Small intestine (tissue), 7 donors: ENCODE results near the gene SEH1L. TPM values are rescaled to one million over a fixed set of nuclear protein-coding genes. Genes with fewer than 3 reads are reported as not detected.
"Not testable (repeated sequence)": the region's sequence is repeated elsewhere in the genome, so short reads cannot be mapped to it uniquely, and the experiment has no call there.

Experiments used
- DNase-seq, 2 donors: peaks; one replicate each; pipeline versions ENCODE4 v3.0.0 to v3.0.0-alpha.2; 2013
- FAIRE-seq: peaks from 2 replicates; lab custom pipeline; 2012; peaks lifted over from hg19 to GRCh38; lab: Jason Lieb, UNC
- H3K27ac ChIP-seq, 3 donors: one replicate each; pipeline ENCODE4 v1.5.1; 2013; ENCODE audit warnings: low read length in 2 of 3, mild to moderate bottlenecking in 2 of 3, control low read depth in 1 of 3, inconsistent platforms in 1 of 3, low read depth in 1 of 3, moderate library complexity in 1 of 3
- H3K27me3 ChIP-seq, 3 donors: one replicate each; pipeline ENCODE4 v1.6.1; 2013; ENCODE audit warnings: low read length in 3 of 3, inconsistent platforms in 1 of 3; ENCODE audit not compliant: control insufficient read depth in 3 of 3, insufficient read depth in 3 of 3
- H3K36me3 ChIP-seq, 3 donors: one replicate each; pipeline ENCODE4 v1.6.1; 2013; ENCODE audit warnings: low read length in 3 of 3, inconsistent platforms in 1 of 3, low read depth in 1 of 3, mild to moderate bottlenecking in 1 of 3, moderate library complexity in 1 of 3; ENCODE audit not compliant: control insufficient read depth in 3 of 3, insufficient read depth in 2 of 3
- H3K4me1 ChIP-seq, 3 donors: one replicate each; pipeline ENCODE4 v1.6.1; 2013; ENCODE audit warnings: low read length in 2 of 3, inconsistent platforms in 1 of 3, low read depth in 1 of 3, mild to moderate bottlenecking in 1 of 3, moderate library complexity in 1 of 3; ENCODE audit not compliant: control insufficient read depth in 3 of 3, insufficient read depth in 2 of 3
- H3K4me3 ChIP-seq, 3 donors: one replicate each; pipeline ENCODE4 v1.5.1; 2013; ENCODE audit warnings: low read length in 3 of 3, control low read depth in 1 of 3, inconsistent platforms in 1 of 3, low read depth in 1 of 3, mild to moderate bottlenecking in 1 of 3, moderate library complexity in 1 of 3
- H3K9me3 ChIP-seq, 2 donors: one replicate each; pipeline ENCODE4 v1.6.1; 2013; ENCODE audit warnings: low read depth in 1 of 2, low read length in 1 of 2; ENCODE audit not compliant: control insufficient read depth in 2 of 2, insufficient read depth in 1 of 2
- WGBS, 3 donors: extraction: QIAGEN DNeasy Blood & Tissue Kit; methylation state at CpG; one replicate each; pipeline ENCODE4 v1.1.7; 2013; 5-methylcytosine and 5-hydroxymethylcytosine counted together
- polyA plus RNA-seq, 4 donors: library from polyadenylated mRNA; stranded (reverse) in 3 of 4; unstranded in 1 of 4; fragments of 200-250 nt in 3 of 4; fragments of 120-200 nt in 1 of 4; gene quantifications; one replicate each; pipeline versions ENCODE4 v1.2.1 to v1.2.3, GENCODE V29; 2013
- donor health status: healthy with polysubstance abuse.
- donor health status: control.
- donor health status: control.
- donor health status: Bipolar disorder and iron deficiency.
- donor health status: healthy.

SEH1L gene
- polyA plus RNA-seq, 4 donors = 15.2 to 30.9 (median 18.0) TPM

- no peak overlapping the region for H3K27ac ChIP-seq
- no peak overlapping the region for H3K4me3 ChIP-seq
- no peak for FAIRE-seq
- WGBS, 3 donors = 77 to 85% (median 81%) methylated on average over 2 of the region's 2 CpGs
- no peaks in the 10 kb centered on the region for H3K27me3 ChIP-seq
- H3K36me3 ChIP-seq = peaks cover 0 to 6% (median 0%) of the 10 kb centered on the region in 3 donors
- peaks cover 0 to 6% (median 0%) of the 10 kb centered on the region in 3 donors for H3K4me1 ChIP-seq
- H3K9me3 ChIP-seq = no peaks in the 10 kb centered on the region
- no peak for DNase-seq
These were observed 45.6 kb downstream of the SEH1L start for GRCh38 chr18:12993439-12993838.

GRCh38 chr18:12995424-12995823 lies 47.6 kb downstream of the SEH1L start:
- H3K27ac ChIP-seq = no peak overlapping the region
- peaks cover 0 to 6% (median 0%) of the 10 kb centered on the region in 3 donors for H3K4me1 ChIP-seq
- FAIRE-seq (no peak), DNase-seq (no peak)
- peaks cover 0 to 6% (median 0%) of the 10 kb centered on the region in 3 donors for H3K36me3 ChIP-seq
- WGBS, 3 donors = 78 to 100% (median 98%) methylated on average over 2 of the region's 2 CpGs
- no peaks in the 10 kb centered on the region for H3K9me3 ChIP-seq
- no peak overlapping the region for H3K4me3 ChIP-seq
- no peaks in the 10 kb centered on the region for H3K27me3 ChIP-seq

GRCh38 chr18:12995952-12996477 lies 48.2 kb downstream of the SEH1L start:
- Histone ChIP-seq H3K4me3 (no peak overlapping the region), H3K27ac (no peak overlapping the region), H3K9me3 (no peaks in the 10 kb centered on the region), H3K27me3 (no peaks in the 10 kb centered on the region), H3K36me3 (peaks cover 0 to 6% (median 2%) of the 10 kb centered on the region in 3 donors), H3K4me1 (peaks cover 0 to 6% (median 0%) of the 10 kb centered on the region in 3 donors)
- DNase-seq (no peak), FAIRE-seq (no peak)
- WGBS, 3 donors = 87 to 88% (median 88%) methylated on average over 6 of the region's 6 CpGs

- Histone ChIP-seq H3K4me1 (peaks cover 0 to 6% (median 0%) of the 10 kb centered on the region in 3 donors), H3K9me3 (no peaks in the 10 kb centered on the region), H3K36me3 (peaks cover 2 to 9% (median 4%) of the 10 kb centered on the region in 3 donors), H3K4me3 (no peak overlapping the region), H3K27ac (no peak overlapping the region), H3K27me3 (no peaks in the 10 kb centered on the region)
- FAIRE-seq (no peak), DNase-seq (no peak)
- 84 to 88% (median 84%) methylated on average over 10 of the region's 10 CpGs for WGBS, 3 donors
These were observed 49.0 kb downstream of the SEH1L start for GRCh38 chr18:12996661-12997292.

- H3K4me3 ChIP-seq, H3K9me3 ChIP-seq, FAIRE-seq, H3K27me3 ChIP-seq, H3K27ac ChIP-seq, H3K4me1 ChIP-seq, DNase-seq: not testable (repeated sequence)
- H3K36me3 ChIP-seq = peaks cover 2 to 10% (median 4%) of the 10 kb centered on the region in 3 donors
- WGBS, 3 donors = 81 to 90% (median 90%) methylated on average over 2 of the region's 2 CpGs
These were observed 49.5 kb downstream of the SEH1L start for GRCh38 chr18:12997330-12997729.

- FAIRE-seq (no peak), DNase-seq (no peak)
- 74 to 86% (median 81%) methylated on average over 6 of the region's 6 CpGs for WGBS, 3 donors
- H3K36me3 ChIP-seq = peaks cover 2 to 8% (median 4%) of the 10 kb centered on the region in 3 donors
- H3K27me3 ChIP-seq = no peaks in the 10 kb centered on the region
- H3K4me3 ChIP-seq = no peak overlapping the region
- no peaks in the 10 kb centered on the region for H3K9me3 ChIP-seq
- no peaks in the 10 kb centered on the region for H3K4me1 ChIP-seq
- no peak overlapping the region for H3K27ac ChIP-seq
These were observed 50.7 kb downstream of the SEH1L start for GRCh38 chr18:12998332-12999060.

- Histone ChIP-seq H3K27ac (no peak overlapping the region), H3K4me1 (no peaks in the 10 kb centered on the region), H3K27me3 (no peaks in the 10 kb centered on the region), H3K36me3 (peaks cover 3 to 23% (median 4%) of the 10 kb centered on the region in 3 donors), H3K9me3 (no peaks in the 10 kb centered on the region), H3K4me3 (no peak overlapping the region)
- 67 to 72% (median 71%) methylated on average over 7 of the region's 7 CpGs for WGBS, 3 donors
- DNase-seq (peak; percentile 51 to 64), FAIRE-seq (no peak)
These were observed 55.7 kb downstream of the SEH1L start for GRCh38 chr18:13003466-13003896.

- Histone ChIP-seq H3K27me3 (no peaks in the 10 kb centered on the region), H3K4me3 (no peak overlapping the region), H3K9me3 (no peaks in the 10 kb centered on the region), H3K4me1 (no peaks in the 10 kb centered on the region), H3K27ac (no peak overlapping the region), H3K36me3 (peaks cover 3 to 29% (median 4%) of the 10 kb centered on the region in 3 donors)
- no peak for DNase-seq
- no peak for FAIRE-seq
- WGBS, 3 donors = 87 to 90% (median 88%) methylated on average over 8 of the region's 8 CpGs
These were observed 56.6 kb downstream of the SEH1L start for GRCh38 chr18:13004396-13004795.
